ENCODE data around the gene FYN. TPM values are rescaled to one million over a fixed set of nuclear protein-coding genes. Genes with fewer than 3 reads are reported as not detected.
A peak's percentile ranks its signal among the peaks of the same experiment; 100 is the strongest.

The FYN gene
- polyA plus RNA-seq, 2 of the 4 experiments (the other 2 are of a cell fraction): 3.5 to 3.7 TPM

DNA sequence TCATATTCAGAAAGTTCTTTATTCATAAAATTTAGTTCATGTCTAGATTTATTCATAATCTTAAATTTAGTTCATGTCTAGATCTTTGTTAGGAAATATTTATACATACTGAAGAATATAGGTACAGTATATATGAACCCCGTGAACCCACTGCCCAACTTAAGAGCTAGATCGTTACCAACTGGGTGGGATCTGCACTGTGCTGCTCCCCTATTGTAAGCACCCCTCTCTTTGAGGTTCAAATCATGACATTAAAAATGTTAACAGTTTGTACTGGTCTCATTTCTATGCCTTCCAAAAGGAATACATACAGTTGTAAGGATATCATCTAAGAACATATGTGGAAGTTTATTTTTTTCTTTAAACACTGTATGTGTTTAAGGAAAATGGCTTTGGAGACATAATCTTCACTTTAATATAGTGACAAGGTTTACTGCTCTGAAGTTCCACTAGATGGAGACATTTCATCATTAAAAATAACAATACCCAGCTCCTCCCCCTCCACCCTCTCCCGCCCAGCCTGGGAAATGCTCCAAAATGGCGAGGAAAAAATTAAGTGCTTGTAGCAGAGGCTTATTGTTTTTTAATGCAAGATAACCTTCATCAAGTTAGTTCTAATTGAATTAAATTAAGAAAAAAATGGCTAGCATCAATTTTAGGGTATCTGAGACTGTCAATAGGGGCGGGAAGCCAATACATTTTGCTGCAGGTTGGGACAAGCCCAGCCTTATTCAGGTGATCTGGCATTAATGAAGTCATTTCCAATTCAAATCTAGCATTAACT lies 163.4 kb downstream of the FYN start:
- TF ChIP-seq HOXB5 (CRISPR knock-in tag; IDR thresholded peaks at IDR 0.05) (no peak), CHD4 (IDR thresholded peaks at IDR 0.05; ENCODE audit: borderline replicate concordance) (no peak), PBX3 (IDR thresholded peaks at IDR 0.05) (no peak), MAX (IDR thresholded peaks at IDR 0.05) (no peak), CTCF (IDR thresholded peaks at IDR 0.05) (peak; percentile 68), BHLHE40 (IDR thresholded peaks at IDR 0.05; ENCODE audit: low read depth, low read length) (no peak), RAD21 (conservative IDR thresholded peaks at IDR 0.05 in 1 of 2, IDR thresholded peaks at IDR 0.05 in 1 of 2) (peak; percentile 75 to 83), FOXS1 (CRISPR knock-in tag; IDR thresholded peaks at IDR 0.05) (no peak), NPAS2 (CRISPR knock-in tag; IDR thresholded peaks at IDR 0.05; ENCODE audit: borderline replicate concordance) (no peak), SMC3 (IDR thresholded peaks at IDR 0.05) (peak; percentile 80)
- Histone ChIP-seq H3K4me2 (peak overlapping the region; percentile 71), H3K27ac (peak overlapping the region; percentile 47 to 70; a peak in 3 of 6 replicates), H3K4me1 (peaks cover 2% of the 10 kb centered on the region; the same call in 1 of the 3 replicates), H3K9me3 (no peaks in the 10 kb centered on the region), H3K4me3 (peak overlapping the region; percentile 24; the same call in 2 of the 3 replicates)
- ChIA-PET CTCF (interaction anchor here (0.6 to 2.7 kb wide), 32 partner anchors 10 to 679 kb away, joined by 3 to 16 read pairs (median 4); partner anchors contain the start of gene FYN), POLR2A (no interaction called here)
- 6% methylated on average over 5 of the region's 5 CpGs for WGBS (ENCODE audit: missing lambda C conversion rate)
- ATAC-seq (peak; percentile 84 to 96), DNase-seq (ENCODE audit: low read depth in 1 of 2, low spot score in 1 of 2) (peak; percentile 48 to 77), FAIRE-seq (no peak)

GRCh38 chr6:111709201-111709600 lies 164.1 kb downstream of the FYN start:
- Histone ChIP-seq H3K4me3 (no peak overlapping the region), H3K9me3 (no peaks in the 10 kb centered on the region), H3K4me1 (peaks cover 2% of the 10 kb centered on the region; the same call in 1 of the 3 replicates), H3K4me2 (no peak overlapping the region), H3K27ac (no peak overlapping the region)
- no peak for ATAC-seq
- WGBS (ENCODE audit: missing lambda C conversion rate): 21% methylated on average over 3 of the region's 3 CpGs
- ChIA-PET CTCF (interaction anchor here (0.6 to 2.7 kb wide), 21 partner anchors 9 to 680 kb away, joined by 3 to 16 read pairs (median 4); no protein-coding TSS in a partner anchor), POLR2A (no interaction called here)
- no peak for FAIRE-seq
- no peak for DNase-seq (ENCODE audit: low read depth in 1 of 2, low spot score in 1 of 2)
- TF ChIP-seq KDM1A (IDR thresholded peaks at IDR 0.05; ENCODE audit: low read depth) (no peak), NR3C1 (IDR thresholded peaks at IDR 0.05) (no peak), TP53 (CRISPR knock-in tag; IDR thresholded peaks at IDR 0.05) (no peak), SMC3 (IDR thresholded peaks at IDR 0.05) (no peak), MAFK (IDR thresholded peaks at IDR 0.05; ENCODE audit: partially characterized antibody) (no peak), POLR2A (IDR thresholded peaks at IDR 0.05; ENCODE audit: low read length) (no peak), SREBF2 (IDR thresholded peaks at IDR 0.05) (no peak), PBX3 (IDR thresholded peaks at IDR 0.05) (no peak)
- TF ChIP-seq, protein P1, sequence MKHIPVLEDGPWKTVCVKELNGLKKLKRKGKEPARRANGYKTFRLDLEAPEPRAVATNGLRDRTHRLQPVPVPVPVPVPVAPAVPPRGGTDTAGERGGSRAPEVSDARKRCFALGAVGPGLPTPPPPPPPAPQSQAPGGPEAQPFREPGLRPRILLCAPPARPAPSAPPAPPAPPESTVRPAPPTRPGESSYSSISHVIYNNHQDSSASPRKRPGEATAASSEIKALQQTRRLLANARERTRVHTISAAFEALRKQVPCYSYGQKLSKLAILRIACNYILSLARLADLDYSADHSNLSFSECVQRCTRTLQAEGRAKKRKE (CRISPR knock-in tag; IDR thresholded peaks at IDR 0.05; ENCODE audit: low read depth): no peak
